HG02588 (cell line): Measurements from ENCODE around the gene PDP2.
"Not testable (repeated sequence)": the region's sequence is repeated elsewhere in the genome, so short reads cannot be mapped to it uniquely, and the experiment has no call there.

Experiments used
- ATAC-seq: cut with Tn5 transposase; IDR thresholded peaks from one replicate; pipeline ENCODE4 v1.9.1; 2021; ENCODE audit warnings: mild to moderate bottlenecking, moderate library complexity; ENCODE audit not compliant: unreplicated experiment

Gene PDP2

DNA sequence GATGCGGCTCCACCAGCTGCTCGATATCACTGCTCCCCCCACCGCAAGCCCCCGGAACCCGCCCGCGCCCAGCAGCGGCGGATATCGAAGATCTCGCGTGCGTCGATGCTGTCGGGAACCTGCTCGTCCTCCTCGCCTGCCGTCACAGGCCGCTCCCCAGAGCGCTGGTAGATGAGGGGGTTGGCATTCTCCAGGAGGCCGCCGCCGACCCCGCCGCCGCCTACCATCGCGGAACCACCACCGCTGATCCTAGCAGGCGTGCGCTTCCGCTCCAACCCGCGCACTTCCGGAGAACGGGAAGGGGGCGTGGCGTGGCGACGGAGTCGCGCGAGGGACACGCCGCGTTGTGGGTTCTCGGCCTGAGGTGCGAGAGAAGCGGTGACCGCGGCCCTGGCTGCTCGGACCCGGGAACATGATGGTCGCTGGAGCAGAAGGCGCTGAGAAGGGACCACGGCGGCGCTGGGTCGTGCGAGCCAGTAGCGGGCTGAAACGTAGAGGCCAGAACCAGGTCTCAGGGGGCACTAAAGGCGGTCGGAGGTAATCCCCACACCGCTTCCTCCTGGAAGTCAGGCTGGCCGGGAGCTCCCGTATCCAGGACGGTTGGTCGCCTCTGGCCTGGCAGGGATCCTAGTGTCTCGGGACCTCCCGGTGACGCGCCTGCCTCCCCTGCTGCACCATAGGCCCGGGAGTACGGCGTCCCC is 54.0 kb downstream of the PDP2 start, which contains the start of gene CIAO2B:
Gene CIAO2B, minus strand, starts transcription at position 265 of the 701 bp plus-strand sequence. Its CDS starts 38 bp downstream, at position 227.
- peak; percentile 80 for ATAC-seq

DNA sequence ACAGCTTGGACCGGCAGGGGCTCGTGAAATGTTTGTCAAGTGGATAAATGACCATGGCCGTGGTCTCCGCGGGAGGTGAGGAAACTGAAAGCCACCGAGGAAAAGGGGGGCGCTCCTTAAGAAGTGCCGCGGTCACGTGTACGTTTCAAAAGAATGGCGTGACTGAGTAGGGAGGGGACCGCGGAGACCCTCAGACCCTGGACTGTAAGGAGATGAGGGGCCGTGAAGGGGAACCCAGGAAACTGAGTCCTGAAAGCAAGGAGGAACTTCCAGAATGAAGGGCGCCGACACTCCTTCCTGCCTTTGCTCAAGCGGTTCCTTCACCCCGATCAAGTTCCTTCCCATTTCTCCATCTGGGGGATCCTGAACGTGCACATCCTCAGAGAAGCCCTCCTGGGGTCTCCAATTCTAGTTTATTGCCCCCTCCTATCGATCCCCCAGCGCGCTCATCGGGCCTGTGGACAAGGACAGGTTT is 54.6 kb downstream of the PDP2 start:
- not testable (repeated sequence) for ATAC-seq

DNA sequence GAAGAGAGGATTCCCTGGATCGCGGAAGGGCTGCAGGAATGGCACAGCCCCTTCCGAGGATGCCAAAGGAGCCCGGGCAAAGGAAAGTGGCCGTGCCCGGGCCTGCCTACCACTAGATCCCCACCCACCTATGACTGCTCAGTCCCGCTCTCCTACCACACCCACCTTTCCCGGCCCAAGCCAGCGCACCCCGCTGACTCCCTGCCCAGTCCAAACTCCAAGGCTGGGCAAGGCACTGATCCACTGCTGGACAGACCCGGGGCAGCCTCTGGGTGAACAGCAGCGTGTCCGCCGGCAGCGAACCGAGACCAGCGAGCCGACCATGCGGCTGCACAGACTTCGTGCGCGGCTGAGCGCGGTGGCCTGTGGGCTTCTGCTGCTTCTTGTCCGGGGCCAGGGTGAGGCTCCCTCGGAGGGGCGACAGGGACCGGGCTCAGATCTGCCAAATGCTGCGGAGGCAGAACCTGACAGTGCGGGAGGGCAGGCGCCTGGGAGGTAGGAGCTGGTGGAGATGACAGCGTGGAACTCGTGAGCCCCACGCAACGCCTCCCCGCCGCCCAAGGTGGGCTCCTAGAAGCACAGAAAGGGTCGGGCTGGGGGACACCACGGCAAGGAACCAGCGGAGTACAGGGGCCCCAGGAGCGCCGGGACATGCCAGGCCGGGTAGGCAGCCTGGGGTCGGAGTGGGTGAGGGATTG is 55.1 kb downstream of the PDP2 start, which contains the start of gene CES2:
Gene CES2, plus strand, starts transcription at position 203 of the 698 bp plus-strand sequence. Its CDS starts 120 bp downstream, at position 323.
- ATAC-seq, result no peak

DNA sequence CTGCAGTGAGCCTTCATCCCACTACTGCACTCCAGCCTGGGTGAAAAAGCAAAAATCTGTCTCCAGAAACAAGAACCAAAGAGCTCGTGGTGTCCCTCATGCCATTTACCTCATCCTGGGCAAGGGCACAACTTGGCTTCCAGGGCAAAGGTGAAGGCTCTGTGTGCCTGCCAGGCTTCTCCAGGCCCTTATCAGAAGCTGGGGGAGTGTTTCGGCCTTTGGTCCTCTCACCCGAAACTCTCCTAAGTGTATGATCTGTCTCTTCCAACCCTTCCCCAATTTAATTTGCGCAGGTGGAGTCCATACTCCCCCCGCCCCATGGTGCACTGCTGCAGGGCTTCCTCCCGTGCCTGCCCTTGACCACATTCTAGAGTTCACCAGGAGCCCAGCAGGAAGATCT is 56.1 kb downstream of the PDP2 start:
- ATAC-seq, result no peak

DNA sequence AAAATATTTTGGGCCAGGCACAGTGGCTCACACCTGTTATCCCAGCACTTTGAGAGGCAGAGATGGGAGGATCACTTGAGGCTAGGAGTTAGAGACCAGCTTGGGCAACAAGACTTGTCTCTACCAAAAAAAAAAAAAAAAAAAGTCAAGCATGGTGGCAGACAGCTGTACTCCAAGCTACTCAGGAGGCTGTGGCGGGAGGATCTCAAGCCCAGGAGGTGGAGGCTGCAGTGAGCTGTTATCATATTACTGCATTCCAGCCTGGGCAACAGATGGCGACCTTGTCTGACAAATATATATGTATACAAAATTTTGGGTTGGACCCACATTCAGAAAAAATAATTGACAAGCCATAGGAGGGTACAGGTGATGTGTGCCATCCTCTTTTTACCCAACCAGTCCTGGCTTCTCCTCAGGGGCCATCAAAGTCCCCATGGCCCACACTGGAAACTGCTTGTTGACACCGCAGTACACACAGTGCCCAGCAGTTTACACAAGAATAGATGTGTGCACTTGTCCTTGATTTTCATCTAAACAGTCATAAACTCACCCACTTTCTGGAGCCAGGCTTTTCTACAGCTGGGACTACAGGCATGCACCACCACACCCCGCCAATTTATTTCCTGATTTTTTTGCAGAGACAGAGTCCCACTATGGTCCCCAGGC is 56.7 kb downstream of the PDP2 start:
- ATAC-seq, result no peak

DNA sequence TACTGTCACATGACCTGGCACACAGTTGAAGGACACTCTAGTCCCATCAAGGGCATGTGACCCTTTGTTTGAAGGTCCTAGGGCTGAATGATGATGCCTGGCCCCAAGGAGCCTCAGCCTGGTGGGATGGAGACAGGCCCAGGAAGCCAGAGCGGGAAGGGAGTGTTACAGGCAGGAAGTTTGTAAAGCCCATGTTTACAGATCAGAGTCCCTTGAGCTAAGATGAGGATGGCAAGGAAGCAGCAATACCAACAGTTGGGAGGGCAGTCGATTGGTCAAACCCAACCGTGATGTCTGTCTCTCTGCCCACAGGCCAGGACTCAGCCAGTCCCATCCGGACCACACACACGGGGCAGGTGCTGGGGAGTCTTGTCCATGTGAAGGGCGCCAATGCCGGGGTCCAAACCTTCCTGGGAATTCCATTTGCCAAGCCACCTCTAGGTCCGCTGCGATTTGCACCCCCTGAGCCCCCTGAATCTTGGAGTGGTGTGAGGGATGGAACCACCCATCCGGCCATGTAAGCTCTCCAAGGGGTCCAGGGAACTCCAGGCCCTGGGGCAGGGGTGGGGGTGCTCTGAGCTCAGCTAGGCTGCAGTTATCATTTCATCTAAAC is 57.5 kb downstream of the PDP2 start:
- no peak for ATAC-seq

DNA sequence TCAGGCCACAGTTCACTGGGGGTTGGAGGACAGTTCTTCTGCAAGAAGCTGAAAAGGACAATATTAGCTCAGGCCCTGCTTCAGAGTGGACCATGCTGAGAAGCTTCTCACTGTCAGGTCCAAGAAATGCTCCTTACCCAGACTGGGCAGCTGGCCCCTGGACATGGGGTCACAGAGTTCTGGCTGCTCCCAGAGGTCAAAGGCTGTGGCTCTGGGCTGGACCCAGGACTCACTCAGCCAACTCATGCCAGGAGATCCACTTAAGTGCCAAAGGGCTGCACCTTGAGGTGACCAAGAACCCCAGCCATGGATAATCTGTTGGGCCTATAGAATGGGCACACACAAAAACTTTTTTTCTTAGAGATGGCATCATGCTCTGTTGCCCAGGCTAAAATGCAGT is 59.1 kb downstream of the PDP2 start:
- no peak for ATAC-seq

DNA sequence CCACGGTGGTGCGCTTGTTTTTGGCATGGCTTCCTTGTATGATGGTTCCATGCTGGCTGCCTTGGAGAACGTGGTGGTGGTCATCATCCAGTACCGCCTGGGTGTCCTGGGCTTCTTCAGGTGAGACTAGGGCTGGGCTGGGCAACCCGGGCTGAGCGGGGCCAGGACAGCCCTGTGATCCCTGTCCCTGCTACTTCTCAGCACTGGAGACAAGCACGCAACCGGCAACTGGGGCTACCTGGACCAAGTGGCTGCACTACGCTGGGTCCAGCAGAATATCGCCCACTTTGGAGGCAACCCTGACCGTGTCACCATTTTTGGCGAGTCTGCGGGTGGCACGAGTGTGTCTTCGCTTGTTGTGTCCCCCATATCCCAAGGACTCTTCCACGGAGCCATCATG is 59.9 kb downstream of the PDP2 start:
- ATAC-seq, result no peak
